ENCODE measurements around the gene RET.

DNA sequence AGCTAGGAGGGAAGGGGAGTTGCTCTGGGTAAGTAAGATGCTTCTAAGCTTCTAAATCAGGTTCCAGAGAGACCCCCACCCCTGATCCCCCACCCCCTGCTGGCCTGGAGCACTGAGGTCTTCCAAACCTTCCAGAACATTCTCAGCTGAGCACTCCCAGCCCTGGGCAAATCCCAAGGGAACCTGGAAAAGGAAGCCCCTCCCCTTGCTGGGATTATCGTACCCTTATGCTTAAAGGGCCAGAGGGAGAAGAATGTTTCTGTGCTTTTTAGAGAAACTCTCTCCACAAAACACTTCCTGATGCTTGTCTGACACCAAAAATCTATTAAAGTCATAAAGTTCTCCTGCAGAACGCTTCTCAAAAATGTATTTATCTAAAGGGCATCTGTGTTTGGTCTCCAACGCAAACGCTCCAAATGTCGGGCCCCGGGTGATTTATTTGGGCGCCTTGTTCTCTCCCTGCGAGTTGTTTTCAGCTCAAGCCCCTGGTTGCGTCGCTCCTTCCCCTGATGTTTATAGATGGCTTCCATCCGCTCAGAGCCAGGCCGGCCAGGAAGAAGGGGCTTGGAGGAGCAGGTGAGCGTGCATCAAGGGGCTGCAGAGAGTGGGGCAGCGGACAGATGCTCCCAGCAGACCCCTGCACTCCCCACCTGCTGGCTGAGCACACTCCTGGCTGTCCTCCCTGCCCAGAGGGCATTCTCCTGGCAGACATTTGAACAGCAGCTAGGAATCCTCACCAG, 8.2 kb upstream of the RET start:
- TF ChIP-seq TAF1 (IDR thresholded peaks at IDR 0.05; ENCODE audit: low read depth, low read length) (no peak), POLR2A (IDR thresholded peaks at IDR 0.05; ENCODE audit: control extremely low read depth in 1 of 2, low read depth in 2 of 2, low read length in 2 of 2) (no peak), CREB1 (IDR thresholded peaks at IDR 0.05) (no peak), SP1 (IDR thresholded peaks at IDR 0.05; ENCODE audit: low read depth, low read length) (no peak), PHF8 (conservative IDR thresholded peaks at IDR 0.05; ENCODE audit: low read depth, low read length) (no peak), FOSL1 (IDR thresholded peaks at IDR 0.05; ENCODE audit: insufficient read depth, low read depth, low read length) (no peak), KDM1A (IDR thresholded peaks at IDR 0.05; ENCODE audit: borderline replicate concordance, low read length) (no peak), HDAC2 (IDR thresholded peaks at IDR 0.05; ENCODE audit: borderline replicate concordance in 1 of 2, low read depth in 2 of 2, low read length in 2 of 2) (no peak), NRF1 (IDR thresholded peaks at IDR 0.05; ENCODE audit: low read depth, low read length) (no peak), JUND (IDR thresholded peaks at IDR 0.05; ENCODE audit: low read length) (no peak)
- TF ChIP-seq, protein P1, sequence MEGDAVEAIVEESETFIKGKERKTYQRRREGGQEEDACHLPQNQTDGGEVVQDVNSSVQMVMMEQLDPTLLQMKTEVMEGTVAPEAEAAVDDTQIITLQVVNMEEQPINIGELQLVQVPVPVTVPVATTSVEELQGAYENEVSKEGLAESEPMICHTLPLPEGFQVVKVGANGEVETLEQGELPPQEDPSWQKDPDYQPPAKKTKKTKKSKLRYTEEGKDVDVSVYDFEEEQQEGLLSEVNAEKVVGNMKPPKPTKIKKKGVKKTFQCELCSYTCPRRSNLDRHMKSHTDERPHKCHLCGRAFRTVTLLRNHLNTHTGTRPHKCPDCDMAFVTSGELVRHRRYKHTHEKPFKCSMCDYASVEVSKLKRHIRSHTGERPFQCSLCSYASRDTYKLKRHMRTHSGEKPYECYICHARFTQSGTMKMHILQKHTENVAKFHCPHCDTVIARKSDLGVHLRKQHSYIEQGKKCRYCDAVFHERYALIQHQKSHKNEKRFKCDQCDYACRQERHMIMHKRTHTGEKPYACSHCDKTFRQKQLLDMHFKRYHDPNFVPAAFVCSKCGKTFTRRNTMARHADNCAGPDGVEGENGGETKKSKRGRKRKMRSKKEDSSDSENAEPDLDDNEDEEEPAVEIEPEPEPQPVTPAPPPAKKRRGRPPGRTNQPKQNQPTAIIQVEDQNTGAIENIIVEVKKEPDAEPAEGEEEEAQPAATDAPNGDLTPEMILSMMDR (IDR thresholded peaks at IDR 0.05; ENCODE audit: control extremely low read depth in 1 of 3, insufficient read depth in 1 of 3, low read depth in 1 of 3, low read length in 3 of 3) = no peak

Data from H1 (cell line).